ENCODE data around the gene PEAR1.
A peak's percentile ranks its signal among the peaks of the same experiment; 100 is the strongest.

PEAR1 gene

GRCh38 chr1:156851779-156852417 lies 41.6 kb upstream of the PEAR1 start:
- Mint-ChIP-seq H3K27ac (no peak overlapping the region), H3K9me3 (no peaks in the 10 kb centered on the region), H3K4me3 (no peak overlapping the region), H3K36me3 (ENCODE audit: low read depth) (no peaks in the 10 kb centered on the region), H3K27me3 (ENCODE audit: low read depth, poor library complexity) (peaks cover 73% of the 10 kb centered on the region), H3K4me1 (peaks cover 58% of the 10 kb centered on the region)
- no peak for DNase-seq
- TF ChIP-seq CTCF (IDR thresholded peaks at IDR 0.05) = no peak

GRCh38 chr1:156852418-156852874 lies 41.1 kb upstream of the PEAR1 start:
- no peak overlapping the region for H3K27ac Mint-ChIP-seq
- H3K4me1 Mint-ChIP-seq = peaks cover 61% of the 10 kb centered on the region
- peak; percentile 63 for DNase-seq
- peaks cover 71% of the 10 kb centered on the region for H3K27me3 Mint-ChIP-seq (ENCODE audit: low read depth, poor library complexity)
- no peaks in the 10 kb centered on the region for H3K36me3 Mint-ChIP-seq (ENCODE audit: low read depth)
- H3K4me3 Mint-ChIP-seq = peak overlapping the region; percentile 11
- no peaks in the 10 kb centered on the region for H3K9me3 Mint-ChIP-seq
- TF ChIP-seq CTCF (IDR thresholded peaks at IDR 0.05) = no peak

DNA sequence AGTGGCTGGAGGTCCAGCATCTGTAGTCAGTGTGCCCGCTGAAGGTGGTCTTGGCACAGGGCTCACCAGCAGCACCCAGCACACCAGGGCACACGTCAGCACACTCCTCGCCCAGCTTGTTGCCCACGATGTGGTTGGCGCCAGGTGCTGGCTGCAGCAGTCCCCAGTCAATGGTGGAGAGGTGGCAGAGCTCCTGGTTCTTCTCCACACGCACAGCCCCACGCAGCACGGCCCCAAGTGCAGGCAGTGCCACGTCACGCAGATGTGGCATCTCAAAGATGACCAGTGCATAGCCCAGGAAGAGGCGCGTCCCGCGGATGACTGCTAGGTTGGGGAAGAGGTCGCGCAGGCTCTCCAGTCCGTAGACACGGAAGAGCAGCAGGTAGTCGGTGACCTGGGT lies 39.8 kb upstream of the PEAR1 start:
- no peak for TF ChIP-seq CTCF (IDR thresholded peaks at IDR 0.05)
- Mint-ChIP-seq H3K4me3 (no peak overlapping the region), H3K27ac (no peak overlapping the region), H3K27me3 (ENCODE audit: low read depth, poor library complexity) (peaks cover 71% of the 10 kb centered on the region), H3K4me1 (peaks cover 67% of the 10 kb centered on the region), H3K9me3 (no peaks in the 10 kb centered on the region), H3K36me3 (ENCODE audit: low read depth) (no peaks in the 10 kb centered on the region)
- DNase-seq = no peak

DNA sequence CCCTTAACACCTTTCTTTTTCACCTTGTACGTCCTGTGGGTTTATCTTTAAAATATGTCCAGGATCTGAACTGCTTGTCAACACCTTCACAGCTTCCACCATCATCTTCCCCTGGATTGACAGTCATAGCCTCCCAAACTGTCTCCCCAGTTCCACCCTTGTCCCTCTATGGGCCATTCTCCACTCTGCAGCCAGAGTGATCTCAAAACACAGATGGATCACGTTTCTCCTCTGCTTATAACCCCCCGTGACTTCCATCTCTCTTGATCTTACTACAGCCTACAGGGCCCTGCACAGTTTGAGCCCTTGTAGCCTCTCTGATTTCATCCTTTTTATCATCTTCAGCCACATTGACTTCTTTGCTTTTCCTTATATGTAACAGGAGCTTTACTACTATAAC lies 38.9 kb upstream of the PEAR1 start:
- Mint-ChIP-seq H3K27me3 (ENCODE audit: low read depth, poor library complexity) (peaks cover 70% of the 10 kb centered on the region), H3K4me1 (peaks cover 62% of the 10 kb centered on the region), H3K4me3 (peak overlapping the region; percentile 3), H3K9me3 (no peaks in the 10 kb centered on the region), H3K36me3 (ENCODE audit: low read depth) (no peaks in the 10 kb centered on the region), H3K27ac (no peak overlapping the region)
- no peak for DNase-seq
- no peak for TF ChIP-seq CTCF (IDR thresholded peaks at IDR 0.05)

- no peak for DNase-seq
- peaks cover 66% of the 10 kb centered on the region for H3K27me3 Mint-ChIP-seq (ENCODE audit: low read depth, poor library complexity)
- no peak for TF ChIP-seq CTCF (IDR thresholded peaks at IDR 0.05)
Observed at GRCh38 chr1:156856282-156856785, 37.2 kb upstream of the PEAR1 start.

DNA sequence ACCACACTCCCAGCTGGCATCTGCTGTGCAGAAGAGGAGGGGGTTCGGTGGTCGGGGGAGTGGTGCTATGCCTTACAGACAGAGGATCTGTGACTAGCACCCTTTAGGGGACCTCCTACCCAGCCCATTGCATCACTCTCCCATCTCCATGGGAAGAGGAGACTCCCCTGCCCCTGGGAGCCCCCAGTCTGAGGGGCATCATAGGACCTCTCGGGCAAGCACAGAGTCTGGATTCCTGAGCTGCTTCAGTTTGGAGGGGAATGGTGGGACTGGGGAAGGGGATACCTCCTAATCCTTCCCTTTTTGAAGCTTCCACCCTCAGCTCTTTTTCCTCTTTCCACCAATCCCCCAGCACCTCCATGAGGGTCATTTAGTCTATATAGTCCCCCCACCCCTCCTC lies 36.0 kb upstream of the PEAR1 start:
- Mint-ChIP-seq H3K9me3 (no peaks in the 10 kb centered on the region), H3K27me3 (ENCODE audit: low read depth, poor library complexity) (peaks cover 70% of the 10 kb centered on the region), H3K36me3 (ENCODE audit: low read depth) (no peaks in the 10 kb centered on the region), H3K27ac (no peak overlapping the region), H3K4me3 (no peak overlapping the region), H3K4me1 (peaks cover 73% of the 10 kb centered on the region)
- TF ChIP-seq CTCF (IDR thresholded peaks at IDR 0.05) = no peak
- no peak for DNase-seq

More at GRCh38 chr1:156856282-156856785, 37.2 kb upstream of the PEAR1 start:
- Mint-ChIP-seq H3K27ac (no peak overlapping the region), H3K4me1 (peaks cover 68% of the 10 kb centered on the region), H3K9me3 (no peaks in the 10 kb centered on the region), H3K36me3 (ENCODE audit: low read depth) (no peaks in the 10 kb centered on the region), H3K4me3 (no peak overlapping the region)
